WERI-Rb-1 (cell line): ENCODE results near the gene ARHGAP25.
"Not testable (repeated sequence)": the region's sequence is repeated elsewhere in the genome, so short reads cannot be mapped to it uniquely, and the experiment has no call there.

Experiments
- DNase-seq: peaks from one replicate; pipeline ENCODE4 v3.0.0-alpha.2; 2020
- H3K27ac ChIP-seq: fragments of 250-450 bp; sonication (Bioruptor Pico); 2 replicates; pipeline ENCODE4 v1.5.1; 2020; ENCODE audit warnings: mild to moderate bottlenecking, moderate library complexity
- H3K27me3 ChIP-seq: fragments of 250-450 bp; sonication (Bioruptor Pico); 2 replicates; pipeline ENCODE4 v1.5.1; 2021; ENCODE audit warnings: mild to moderate bottlenecking, low read depth, moderate library complexity; ENCODE audit not compliant: insufficient read depth, severe bottlenecking
- H3K36me3 ChIP-seq: fragments of 250-450 bp; sonication (Bioruptor Pico); 2 replicates; pipeline ENCODE4 v1.5.1; 2020; ENCODE audit warnings: mild to moderate bottlenecking, moderate library complexity
- H3K4me3 ChIP-seq: 2 replicates; pipeline ENCODE4 v1.5.1; 2011; ENCODE audit warnings: low read depth, mild to moderate bottlenecking, control low read depth, low read length
- H3K9me3 ChIP-seq: fragments of 250-450 bp; sonication (Bioruptor Pico); 2 replicates; pipeline ENCODE4 v1.5.1; 2021; ENCODE audit warnings: mild to moderate bottlenecking, moderate library complexity; ENCODE audit not compliant: severe bottlenecking
- TF ChIP-seq, protein P1 (sequence below): IDR thresholded peaks from 2 replicates; pipeline ENCODE4 v1.5.1; 2011; ENCODE audit warnings: low read depth, mild to moderate bottlenecking, control low read depth, inconsistent platforms, low read length

Gene ARHGAP25

DNA sequence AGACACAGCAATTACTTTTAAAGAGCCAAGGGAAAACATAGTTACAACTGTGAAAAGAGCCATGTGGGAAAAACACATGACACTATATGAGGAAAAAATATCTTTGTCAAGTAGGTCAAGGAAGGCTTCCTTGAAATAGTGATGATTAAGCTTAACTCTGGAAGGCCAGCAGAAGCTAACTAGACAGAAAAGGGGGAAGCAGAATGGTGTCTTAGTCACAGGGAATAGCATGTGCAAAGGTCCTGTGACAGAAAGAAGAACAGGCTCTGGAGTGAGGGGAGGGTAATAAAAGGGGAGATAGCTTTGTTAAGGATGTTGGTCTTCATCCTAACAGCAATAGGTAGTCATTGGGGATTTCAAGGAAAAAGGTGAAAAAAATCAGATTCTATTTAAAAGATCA is 64.0 kb downstream of the ARHGAP25 start:
- H3K36me3 ChIP-seq, result no peaks in the 10 kb centered on the region

DNA sequence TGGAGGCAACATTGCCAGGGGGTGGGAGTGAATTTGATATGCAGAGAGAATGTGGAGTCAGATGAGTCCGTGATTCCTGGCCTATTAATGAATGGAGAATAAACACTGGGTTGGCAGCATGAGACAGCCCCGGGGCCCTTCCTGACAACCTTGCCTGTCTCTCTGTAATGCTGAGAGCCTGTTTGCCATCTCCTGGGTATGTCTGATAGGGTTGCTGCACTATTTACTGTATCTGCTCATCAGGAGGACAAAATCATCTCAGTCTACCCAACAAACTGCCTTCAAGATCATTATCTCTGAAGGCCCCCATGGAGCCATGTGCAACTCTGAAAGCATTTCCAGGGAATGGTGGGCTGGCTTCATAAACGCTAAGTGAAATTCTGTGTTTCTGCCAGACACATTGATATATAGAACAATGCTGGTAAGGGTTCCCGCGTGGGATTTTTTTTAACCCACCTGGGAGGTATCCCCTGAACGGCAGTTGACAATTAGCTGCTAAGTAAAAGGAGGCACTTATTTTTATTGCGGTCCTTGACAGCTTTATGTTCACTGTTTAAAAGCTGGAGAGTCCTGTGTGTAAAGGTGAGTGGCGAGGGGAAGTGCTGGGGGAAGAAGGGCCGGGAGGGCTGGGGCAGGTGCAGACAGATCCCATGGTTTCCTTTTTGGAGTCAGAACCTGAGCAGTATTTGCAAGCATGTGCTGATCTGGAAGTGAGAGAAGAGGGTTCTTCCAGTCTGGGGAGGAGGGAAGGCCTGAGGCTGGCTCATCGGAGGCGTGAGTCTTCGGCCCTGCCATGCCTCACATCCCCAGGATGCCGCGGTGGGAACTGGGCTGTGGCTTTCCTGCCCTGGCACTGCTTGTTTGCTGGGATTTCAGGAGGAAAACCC is 64.8 kb downstream of the ARHGAP25 start:
- no peak for DNase-seq
- TF ChIP-seq, protein P1, sequence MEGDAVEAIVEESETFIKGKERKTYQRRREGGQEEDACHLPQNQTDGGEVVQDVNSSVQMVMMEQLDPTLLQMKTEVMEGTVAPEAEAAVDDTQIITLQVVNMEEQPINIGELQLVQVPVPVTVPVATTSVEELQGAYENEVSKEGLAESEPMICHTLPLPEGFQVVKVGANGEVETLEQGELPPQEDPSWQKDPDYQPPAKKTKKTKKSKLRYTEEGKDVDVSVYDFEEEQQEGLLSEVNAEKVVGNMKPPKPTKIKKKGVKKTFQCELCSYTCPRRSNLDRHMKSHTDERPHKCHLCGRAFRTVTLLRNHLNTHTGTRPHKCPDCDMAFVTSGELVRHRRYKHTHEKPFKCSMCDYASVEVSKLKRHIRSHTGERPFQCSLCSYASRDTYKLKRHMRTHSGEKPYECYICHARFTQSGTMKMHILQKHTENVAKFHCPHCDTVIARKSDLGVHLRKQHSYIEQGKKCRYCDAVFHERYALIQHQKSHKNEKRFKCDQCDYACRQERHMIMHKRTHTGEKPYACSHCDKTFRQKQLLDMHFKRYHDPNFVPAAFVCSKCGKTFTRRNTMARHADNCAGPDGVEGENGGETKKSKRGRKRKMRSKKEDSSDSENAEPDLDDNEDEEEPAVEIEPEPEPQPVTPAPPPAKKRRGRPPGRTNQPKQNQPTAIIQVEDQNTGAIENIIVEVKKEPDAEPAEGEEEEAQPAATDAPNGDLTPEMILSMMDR, result no peak
- peaks cover 72% of the 10 kb centered on the region for H3K27me3 ChIP-seq
- H3K9me3 ChIP-seq, result no peaks in the 10 kb centered on the region
- no peak overlapping the region for H3K27ac ChIP-seq
- H3K4me3 ChIP-seq, result no peak overlapping the region
- H3K36me3 ChIP-seq, result no peaks in the 10 kb centered on the region

More for the DNA sequence above, 64.0 kb downstream of the ARHGAP25 start:
- no peak for DNase-seq
- Histone ChIP-seq H3K27me3 (peaks cover 68% of the 10 kb centered on the region), H3K4me3 (no peak overlapping the region), H3K9me3 (no peaks in the 10 kb centered on the region), H3K27ac (no peak overlapping the region)
- TF ChIP-seq, protein P1, result no peak

DNA sequence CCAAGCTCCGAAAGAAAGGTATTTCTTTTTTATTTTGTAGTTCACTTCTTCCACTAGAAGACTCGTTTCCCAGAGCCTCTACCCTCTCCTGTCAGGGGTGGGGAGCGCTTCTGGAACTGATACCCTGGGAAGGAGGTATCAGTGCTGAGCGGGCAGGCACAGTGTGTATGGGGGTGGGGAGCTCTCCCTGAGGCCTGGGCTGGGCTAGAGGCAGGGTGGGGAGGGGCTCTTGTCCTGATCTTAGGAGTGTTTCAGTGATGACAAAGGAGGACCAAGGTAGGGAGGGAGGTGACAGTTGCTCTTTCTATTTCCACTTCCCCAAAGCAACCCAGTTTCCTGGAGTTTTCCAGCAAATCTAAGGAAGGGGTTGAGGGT is 65.4 kb downstream of the ARHGAP25 start:
- no peak overlapping the region for H3K27ac ChIP-seq
- no peak for DNase-seq
- no peak overlapping the region for H3K4me3 ChIP-seq
- TF ChIP-seq, protein P1, result no peak
- peaks cover 76% of the 10 kb centered on the region for H3K27me3 ChIP-seq
- no peaks in the 10 kb centered on the region for H3K9me3 ChIP-seq
- no peaks in the 10 kb centered on the region for H3K36me3 ChIP-seq

DNA sequence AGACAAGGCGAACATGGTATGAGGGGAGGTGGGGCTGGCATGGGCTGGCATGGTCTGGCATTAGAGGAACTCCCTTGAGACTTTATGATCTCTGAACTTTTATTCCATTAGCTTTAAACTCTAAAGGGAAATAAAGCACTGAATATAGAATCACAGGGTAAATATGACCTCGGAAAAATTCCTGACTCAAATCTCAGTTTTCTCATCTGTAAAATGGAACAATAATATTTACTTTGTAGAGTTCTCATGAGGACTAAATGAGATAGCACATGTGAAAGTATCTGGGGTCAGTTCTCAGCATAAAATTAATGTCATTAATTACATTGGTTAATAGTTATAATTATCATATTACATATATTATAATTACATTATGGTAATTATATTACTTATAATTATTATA is 65.9 kb downstream of the ARHGAP25 start:
- Histone ChIP-seq H3K27me3 (peaks cover 80% of the 10 kb centered on the region), H3K27ac (no peak overlapping the region), H3K9me3 (no peaks in the 10 kb centered on the region), H3K4me3 (no peak overlapping the region), H3K36me3 (no peaks in the 10 kb centered on the region)
- DNase-seq, result no peak
- TF ChIP-seq, protein P1, result no peak

DNA sequence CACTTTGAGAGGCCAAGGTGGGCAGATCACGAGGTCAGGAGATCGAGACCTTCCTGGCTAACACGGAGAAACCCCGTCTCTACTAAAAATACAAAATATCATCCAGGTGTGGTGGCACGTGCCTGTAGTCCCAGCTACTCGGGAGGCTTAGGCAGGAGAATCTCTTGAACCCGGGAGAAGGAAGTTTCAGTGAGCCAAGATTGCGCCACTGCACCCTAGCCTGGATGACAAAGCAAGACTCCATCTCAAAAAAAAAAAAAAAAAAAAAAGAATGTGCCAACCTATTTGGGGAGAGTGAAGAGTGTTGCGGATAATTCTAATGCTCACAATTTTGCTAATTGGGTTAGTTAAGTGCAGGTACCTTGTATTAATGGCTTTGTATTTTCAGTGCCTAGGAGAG is 67.5 kb downstream of the ARHGAP25 start:
- H3K27ac ChIP-seq, H3K4me3 ChIP-seq, H3K36me3 ChIP-seq, DNase-seq, H3K9me3 ChIP-seq: not testable (repeated sequence)
- H3K27me3 ChIP-seq, result peaks cover 80% of the 10 kb centered on the region

DNA sequence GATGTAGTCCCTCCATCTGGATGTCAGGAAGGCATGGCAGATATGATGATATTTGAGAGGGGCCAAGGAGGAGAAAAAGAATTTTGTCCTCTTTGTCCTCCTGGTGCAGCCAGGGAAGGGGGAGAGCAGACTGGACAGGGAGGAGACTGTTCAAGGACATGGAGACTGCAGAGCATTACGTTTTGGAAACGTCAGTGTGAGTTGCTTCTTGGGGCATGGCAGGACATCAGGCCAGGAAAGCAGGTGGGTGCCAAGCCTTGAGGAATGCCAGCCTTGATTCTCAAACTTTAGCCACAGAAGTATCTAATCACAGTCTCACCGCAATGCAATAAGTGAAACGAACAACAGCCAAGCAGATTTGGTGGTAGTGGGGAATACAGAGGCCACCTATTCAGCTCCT is 70.4 kb downstream of the ARHGAP25 start:
- H3K27me3 ChIP-seq, result peaks cover 82% of the 10 kb centered on the region
- H3K9me3 ChIP-seq, result no peaks in the 10 kb centered on the region
- DNase-seq, result no peak
- H3K36me3 ChIP-seq, result no peaks in the 10 kb centered on the region
- TF ChIP-seq, protein P1, result no peak
- H3K4me3 ChIP-seq, result no peak overlapping the region
- H3K27ac ChIP-seq, result no peak overlapping the region
